HG03108 (cell line): ENCODE measurements around the gene MIGA1.
"Not testable (repeated sequence)": the region's sequence is repeated elsewhere in the genome, so short reads cannot be mapped to it uniquely, and the experiment has no call there.

Experiments used
- ATAC-seq: cut with Tn5 transposase; IDR thresholded peaks from one replicate; pipeline ENCODE4 v1.9.1; 2021; ENCODE audit warnings: moderate library complexity; ENCODE audit not compliant: unreplicated experiment

Gene MIGA1, protein sequence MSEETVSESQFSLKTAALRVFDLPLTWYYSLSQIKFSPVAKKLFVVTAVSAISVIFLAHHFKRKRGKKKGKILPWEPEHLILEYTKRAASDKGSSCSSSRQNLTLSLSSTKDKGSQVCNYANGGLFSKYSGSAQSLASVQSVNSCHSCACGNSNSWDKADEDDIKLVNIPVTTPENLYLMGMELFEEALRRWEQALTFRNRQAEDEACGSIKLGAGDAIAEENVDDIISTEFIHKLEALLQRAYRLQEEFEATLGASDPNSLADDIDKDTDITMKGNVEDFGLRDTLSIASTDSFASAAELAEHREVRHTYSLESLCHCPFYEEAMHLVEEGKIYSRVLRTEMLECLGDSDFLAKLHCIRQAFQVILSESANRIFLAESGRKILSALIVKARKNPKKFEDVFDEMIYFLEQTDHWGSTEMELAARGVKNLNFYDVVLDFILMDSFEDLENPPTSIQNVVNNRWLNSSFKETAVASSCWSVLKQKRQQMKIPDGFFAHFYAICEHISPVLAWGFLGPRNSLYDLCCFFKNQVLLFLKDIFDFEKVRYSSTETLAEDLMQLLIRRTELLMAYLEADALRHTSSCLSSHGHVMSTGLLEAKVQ

DNA sequence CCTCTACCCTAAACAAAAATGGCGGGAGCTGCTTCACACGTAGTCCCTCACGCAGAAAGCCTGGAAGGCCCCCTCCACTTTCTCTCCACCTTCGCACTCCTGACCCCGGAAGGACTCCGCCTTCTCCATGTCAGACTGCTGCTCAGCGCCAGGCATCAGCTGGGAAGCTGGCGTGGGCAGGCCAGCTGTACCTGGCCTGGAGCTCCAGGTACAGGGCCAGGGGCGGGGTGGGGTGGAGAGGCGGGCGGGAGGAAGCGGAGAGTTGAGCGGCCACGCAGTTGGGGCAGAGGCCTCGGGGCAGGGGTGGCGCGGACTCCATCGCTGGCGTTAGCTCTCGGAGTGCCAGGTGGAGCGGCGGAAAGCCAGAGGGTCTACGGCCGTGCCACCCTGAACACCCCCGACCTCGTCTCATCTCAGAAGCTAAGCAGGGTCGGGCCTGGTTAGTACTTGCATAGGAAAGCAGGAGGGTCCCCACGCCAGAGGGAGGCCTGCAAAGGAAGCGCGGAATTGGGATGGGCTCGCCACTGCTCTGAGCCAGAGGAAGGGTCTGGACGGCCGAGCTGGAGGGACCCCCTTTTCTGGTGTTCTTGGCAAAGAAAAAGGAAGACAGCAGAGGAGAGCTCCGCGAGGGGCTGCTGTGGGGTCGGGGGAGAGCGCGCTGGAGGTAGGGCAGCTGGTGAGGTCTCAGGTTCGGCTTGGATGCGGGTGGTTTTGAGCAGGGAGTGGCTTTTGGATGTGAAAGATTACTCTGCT is at the start of gene MIGA1:
Gene MIGA1, plus strand, starts transcription at position 121 of the 753 bp plus-strand sequence. CDS start 3,604 bp downstream, outside the sequence.
- peak; percentile 94 for ATAC-seq

DNA sequence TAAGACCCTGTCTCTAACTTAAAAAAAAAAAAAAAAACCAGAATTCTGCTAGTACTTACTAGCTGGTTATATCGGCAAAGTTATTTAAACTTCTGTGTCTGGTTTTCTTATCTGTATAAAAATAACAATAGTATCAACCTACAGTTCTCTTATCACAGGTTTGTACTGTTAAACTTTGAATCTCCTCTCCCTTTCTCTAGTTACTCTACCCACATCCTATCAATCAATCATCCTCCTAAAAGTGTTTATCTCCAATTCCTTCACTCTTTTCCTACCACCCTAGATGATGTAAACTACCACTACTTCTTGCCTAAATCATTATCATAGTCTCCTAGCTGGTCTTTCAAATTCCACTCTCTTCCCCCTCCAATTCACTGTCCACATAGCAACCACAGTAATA is 47.4 kb upstream of the MIGA1 start:
- no peak for ATAC-seq

DNA sequence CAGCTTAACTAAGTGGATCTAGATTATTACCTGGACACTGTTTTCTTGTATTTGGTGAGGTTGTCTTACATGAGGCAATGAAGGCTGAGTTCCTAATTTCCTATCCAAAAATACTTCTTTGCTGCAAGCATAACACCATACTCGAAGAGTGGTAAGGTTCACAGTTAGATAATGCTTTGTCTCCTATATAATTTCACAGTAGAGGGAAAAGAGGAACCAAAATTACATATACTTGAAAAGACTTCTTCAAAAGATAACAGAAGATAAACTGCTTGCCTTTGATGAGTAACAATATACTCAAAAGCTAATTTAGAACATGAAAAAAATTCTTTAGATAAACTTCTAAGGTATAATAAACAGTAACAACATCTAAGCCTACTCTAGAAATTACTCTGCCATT is 40.2 kb upstream of the MIGA1 start:
- no peak for ATAC-seq

DNA sequence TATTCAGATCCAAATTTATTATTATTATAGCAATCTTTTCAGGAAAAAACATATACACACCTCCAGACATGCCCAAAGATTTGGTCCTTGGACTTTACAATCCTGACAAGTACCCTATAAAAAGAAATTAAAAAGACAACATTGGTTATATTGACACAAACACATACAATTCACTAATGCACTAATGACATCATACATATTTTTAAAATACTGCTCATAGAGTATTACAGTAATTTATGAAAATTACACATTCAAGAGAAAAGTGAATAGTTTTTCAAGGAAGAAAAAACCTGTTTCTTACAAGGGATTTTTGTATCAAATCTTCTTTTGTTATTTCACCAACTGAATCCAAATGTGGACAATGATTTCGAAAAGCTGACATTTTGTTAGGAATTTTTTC is 38.1 kb upstream of the MIGA1 start:
- ATAC-seq, result no peak

DNA sequence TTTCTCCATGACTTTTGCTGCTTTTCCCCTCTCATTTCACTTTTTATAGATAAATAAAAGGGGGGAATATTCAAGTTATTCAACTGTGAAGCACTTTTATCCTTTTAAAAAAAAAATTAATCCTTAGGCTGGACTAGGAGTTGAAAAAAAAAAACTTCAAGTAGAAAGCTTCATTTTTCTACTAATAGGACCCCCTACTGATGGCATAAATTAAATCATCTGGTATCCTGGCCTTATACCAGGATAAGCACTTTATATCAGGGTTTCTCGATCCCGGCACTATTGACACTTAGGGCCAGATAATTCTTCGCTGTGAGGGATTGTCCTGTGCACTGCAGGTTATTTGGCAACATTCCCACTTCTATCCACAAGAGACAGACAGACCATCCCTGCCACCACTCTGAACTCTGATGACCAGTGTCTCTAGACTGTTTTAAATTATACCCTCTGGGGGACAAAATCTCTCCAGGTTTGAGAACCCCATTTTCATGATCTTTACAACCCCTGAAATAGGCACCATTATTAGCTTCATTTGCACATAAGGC is 37.4 kb upstream of the MIGA1 start:
- ATAC-seq, result no peak

DNA sequence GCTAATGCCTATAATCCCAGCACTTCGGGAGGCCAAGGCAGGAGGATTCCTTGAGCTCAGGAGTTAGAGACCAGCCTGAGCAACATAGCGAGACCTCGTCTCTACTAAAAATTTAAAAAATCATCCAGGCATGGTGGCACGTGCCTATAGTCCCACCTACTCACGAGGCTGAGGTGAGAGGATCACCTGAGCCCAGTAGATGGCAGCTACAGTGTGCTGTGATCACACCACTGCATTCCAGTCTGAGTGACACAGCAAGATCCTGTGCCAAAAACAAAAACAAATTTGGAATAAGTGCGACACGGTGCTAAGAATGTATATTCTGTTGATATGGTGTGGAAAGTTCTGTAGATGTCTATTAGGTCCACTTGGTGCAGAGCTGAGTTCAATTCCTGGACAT is 34.9 kb upstream of the MIGA1 start:
- ATAC-seq, result no peak

DNA sequence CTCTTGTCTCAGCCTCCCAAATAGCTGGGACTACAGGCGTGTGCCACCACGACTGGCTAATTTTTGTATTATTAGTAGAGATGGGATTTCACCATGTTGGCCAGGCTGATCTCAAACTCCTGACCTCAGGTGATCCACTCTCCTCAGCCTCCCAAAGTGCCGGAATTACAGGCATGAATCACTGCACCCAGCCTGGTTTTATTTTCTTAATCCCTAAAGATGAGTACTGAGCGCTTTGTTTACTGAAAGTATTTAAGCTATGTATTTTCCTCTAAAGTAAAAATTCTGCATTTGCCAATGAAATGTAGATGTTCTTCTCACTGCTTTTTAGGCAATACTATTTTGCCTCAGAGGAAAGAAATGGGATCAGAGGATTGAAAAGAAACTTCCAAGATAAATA is 30.0 kb upstream of the MIGA1 start:
- not testable (repeated sequence) for ATAC-seq

DNA sequence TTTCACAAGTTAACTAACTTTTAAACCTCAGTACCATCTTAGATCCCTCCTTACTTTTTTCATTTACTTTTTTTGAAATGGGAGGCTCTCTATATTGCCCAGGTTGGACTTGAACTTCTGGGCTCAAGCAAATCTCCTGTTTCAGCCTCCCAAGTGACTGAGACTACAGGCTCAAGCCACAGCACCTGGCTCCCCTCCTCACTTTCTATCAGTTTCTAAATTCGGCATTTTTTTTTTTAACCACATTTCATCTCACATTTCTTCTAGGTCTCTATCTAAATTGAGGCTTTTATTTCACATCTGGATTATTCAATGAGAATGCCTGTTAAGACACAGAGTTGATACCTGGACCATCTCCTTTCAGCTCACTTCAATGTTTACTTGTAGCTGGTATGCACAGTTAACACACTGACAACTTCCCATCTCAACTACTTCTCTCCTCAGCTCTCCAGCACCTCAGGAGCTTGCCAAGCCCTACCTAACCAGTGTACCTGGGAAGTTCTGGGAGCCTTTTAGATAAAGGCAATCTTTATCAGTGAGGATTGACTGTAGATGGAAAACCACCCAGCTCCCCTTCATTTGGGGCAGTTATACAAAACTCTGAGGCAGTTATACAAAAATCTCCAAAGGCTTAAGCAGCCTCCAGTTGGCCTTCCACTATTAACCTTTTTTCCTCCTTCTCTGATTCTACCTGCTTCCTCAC is 23.2 kb upstream of the MIGA1 start:
- no peak for ATAC-seq

DNA sequence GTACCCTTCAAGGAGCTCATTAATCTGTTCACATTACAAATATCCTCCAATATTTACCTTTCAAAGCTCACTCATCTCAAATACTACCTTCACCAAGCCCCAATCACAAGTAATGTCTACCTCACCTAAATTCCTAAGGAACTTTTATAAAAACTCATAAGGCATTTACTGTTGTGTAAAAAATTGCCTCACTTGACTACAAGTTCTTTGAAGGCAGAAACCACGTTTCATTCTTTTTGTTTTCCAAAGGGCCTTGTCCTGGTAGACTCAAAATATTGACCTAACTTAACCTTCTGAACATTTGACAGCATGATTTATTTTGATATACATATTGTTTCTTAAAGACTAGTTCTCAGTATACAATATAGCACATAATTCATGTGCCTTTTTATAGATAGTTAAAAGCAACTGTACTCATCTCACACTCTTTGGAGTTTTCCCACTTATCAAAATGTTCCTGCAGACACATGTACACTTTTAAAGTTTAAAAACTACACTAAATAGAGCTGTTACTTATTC is 22.3 kb upstream of the MIGA1 start:
- ATAC-seq, result no peak

DNA sequence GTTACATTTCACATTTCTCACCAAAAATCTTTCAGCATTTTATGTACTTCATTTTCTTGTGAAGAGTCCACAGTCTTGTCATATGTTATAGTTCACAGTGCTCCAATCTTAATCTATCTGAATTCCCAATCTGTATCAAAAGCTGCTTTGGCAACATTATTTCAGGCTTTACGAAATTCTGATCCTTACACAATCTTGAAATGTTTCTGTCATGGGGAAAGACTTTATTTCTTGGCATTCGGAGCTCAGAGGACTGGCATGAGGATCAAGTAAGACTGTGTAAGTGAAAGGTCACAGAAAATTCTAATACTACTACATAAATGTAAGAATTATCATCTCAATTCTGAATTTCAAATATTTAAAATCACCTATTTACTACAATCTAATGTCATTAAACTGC is 21.8 kb upstream of the MIGA1 start:
- no peak for ATAC-seq

DNA sequence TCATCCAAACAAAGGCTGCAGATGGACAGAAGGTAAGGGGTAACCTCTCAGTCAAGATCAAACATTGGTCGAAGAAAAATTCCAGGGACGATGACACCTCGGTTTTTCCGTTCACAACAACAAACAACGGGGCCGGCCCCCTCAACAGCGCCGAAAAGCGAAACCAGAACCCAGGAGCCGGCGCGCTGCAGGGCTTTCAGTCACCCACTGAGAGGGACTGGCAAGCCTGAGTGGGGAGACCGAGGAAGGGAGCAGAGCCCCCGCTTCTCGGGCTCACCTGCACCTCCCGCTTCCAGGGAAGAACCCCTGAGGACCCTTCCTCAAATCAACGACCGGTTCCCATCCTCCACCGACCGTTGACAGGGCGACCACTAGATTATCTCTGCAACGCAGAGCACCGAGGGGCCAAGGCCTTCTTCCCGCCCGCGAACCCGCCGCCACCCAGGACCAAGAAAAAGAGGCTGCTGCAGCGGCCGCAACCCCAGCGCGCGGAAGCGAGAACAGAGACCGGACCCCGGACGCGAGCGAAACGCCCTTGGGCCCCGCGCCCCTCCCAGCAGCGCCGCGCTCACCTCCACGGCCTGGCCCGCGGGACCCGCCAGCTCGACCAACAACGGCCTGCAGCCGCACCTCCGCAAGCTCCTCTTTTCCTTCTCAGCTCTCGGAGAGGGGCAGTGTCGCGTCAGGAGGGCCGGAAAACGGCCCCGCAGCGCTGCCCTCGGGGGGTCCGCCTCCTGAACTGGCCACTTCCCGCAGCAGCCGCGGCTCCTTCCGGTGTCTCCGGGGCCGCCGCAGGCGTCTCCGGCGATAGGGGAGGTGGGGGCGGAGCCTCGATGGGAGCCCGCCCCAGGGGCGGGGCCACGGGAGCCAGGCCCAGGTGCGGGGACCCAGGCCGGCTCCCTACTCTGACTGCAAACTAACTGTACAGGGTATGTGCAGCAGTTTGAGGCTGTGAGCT is 20.1 kb upstream of the MIGA1 start, which contains the start of gene USP33:
Gene USP33, minus strand, starts transcription at position 782 of the 958 bp plus-strand sequence. CDS start 18,155 bp downstream, outside the sequence.
- peak; percentile 96 for ATAC-seq

DNA sequence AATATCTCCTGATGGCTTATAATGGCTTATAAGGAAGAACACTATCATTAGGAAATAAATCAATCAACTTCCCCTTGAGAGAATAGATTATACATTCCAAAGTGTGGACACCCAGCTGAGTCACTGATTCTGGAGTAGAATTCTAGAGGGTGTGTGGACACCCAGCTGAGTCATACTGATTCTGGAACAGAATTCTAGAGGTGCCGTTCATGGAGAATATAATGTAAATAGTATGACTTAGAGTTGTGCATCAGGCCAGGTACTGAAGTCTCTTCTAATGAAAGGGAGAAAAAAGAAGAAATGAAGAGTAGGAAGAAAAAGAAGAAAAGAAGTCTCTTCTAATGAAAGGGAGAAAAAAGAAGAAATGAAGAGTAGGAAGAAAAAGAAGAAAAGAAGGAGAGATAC is 17.4 kb upstream of the MIGA1 start:
- ATAC-seq, result no peak

DNA sequence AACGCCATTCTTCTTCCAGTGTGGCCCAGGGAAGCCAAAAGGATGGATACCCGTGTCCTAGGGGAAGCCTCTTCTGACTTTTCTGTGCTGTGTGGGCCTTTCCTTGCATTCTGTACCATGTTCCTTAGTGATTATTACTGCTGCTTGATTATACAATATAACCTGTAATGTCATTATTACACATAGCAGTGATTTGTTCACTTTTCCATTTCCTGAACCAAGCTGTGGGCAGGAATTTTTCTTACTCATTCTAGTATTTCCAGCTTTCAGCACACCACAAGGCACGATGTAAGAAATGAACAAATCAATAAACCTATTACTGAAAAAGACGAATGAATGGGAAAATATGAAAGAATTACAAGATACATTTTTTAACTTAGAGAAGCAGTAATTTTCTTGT is 11.4 kb upstream of the MIGA1 start:
- ATAC-seq, result no peak

DNA sequence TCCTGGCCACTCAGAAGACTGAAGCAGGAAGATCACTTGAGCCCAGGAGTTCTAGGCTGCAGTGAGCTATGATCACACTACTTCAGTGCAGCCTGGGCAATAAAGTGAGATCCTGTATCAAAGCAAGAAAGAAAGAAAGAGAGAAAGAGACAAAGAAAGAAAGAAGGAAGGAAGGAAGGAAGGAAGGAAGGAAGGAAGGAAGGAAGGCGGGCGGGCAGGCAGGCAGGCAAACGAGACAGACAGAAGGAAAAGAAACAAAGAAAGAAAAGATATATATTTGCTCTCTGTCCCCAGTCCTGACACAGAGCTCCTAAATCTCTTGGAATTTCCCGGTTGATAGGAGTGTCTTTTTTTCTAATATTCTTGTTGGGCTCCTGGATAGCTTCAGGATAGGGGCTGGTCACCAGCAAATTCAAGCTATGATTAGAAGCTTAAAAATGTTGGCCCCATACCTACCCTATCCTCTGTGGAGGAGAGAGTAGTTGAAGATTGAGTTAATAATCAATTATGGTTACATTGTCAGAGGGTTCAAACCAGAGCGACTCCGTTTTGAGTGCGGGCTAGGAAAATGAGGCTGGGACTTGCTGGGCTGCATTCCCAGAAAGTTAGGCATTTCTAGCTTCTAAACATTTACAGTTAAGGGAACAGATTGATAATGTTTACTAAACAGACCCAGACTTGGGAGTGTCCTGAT is 3.3 kb upstream of the MIGA1 start:
- ATAC-seq, result no peak

DNA sequence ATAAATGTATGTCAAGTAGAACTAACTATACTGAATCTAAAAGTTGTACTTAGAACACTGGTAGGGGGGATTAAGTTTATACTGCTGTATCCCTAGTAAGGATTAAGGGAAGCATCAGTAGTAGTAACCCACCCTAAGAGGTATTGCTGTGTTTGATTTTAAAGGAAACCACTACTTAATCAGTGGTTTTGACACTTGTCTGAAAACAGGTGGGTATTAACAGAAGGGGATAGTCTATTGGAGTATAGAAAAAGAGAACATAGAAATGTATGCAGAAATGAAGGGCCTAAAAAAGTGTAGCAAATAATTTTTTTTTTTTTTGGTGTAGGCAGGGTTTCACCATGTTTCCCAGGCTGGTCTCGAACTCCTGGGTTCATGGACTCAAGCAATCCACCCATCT is 2.2 kb downstream of the MIGA1 start:
- no peak for ATAC-seq

DNA sequence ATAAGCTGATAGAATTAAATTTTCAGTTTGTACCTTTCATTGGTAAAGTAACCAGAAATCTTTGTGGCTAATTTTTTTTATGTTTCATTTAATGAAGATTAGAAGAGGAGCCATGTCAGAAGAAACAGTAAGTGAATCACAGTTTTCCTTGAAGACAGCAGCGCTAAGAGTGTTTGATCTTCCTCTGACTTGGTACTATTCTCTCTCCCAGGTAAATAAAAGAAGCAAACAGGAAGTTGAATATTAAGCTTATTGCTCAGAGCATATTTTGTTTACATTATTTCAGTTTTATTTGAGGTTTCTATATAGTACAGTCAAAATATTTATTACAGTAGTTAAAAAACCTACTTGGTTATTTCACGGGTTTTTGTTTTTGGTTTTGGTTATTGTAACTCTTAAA is 3.7 kb downstream of the MIGA1 start:
- ATAC-seq, result no peak

DNA sequence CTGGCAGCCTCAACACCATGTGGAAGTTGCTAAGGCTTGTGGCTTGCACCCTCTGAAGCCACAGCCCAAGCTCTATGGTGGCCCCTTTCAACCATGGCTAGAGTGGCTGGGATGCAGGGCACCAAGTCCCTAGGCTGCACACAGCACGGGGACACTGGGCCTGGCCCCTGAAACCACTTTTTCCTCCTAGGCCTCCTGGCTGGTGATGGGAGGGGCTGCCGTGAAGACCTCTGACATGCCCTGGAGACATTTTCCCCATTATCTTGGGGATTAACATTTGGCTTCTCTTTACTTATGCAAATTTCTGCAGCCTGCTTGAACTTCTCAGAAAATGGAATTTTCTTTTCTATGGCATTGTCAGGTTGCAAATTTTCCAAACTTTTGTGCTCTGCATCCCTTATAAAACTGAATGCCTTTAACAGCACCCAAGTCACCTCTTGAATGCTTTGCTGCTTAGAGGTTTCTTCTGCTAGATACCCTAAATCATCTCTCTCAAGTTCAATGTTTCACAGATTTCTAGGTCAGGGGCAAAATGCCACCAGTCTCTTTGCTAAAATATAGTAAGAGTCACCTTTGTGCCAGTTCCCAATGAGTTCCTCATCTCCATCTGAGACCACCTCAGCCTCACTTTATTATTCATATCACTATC is 6.8 kb downstream of the MIGA1 start:
- not testable (repeated sequence) for ATAC-seq

DNA sequence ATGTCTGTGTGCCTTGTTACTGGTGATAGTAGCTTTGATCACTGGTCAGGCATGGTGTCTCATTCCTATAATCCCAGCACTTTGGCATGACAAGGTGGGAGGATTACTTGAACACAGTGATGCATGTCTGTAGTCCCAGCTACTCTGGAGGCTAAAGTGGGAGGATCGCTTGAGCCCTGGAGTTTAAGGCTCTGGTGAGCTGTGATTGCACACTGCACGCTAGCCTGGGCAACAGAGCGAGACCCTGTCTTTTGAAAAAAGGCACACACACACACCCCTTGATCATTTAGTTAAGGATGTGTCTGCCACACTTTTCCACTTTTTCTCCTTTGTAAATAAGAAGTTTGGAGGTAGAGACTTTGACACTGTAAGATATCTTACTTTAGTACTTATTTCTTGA is 15.1 kb downstream of the MIGA1 start:
- ATAC-seq, result no peak
